Endodermal cell (in vitro differentiated cells): ENCODE data around the gene GPR4. TPM values are rescaled to one million over a fixed set of nuclear protein-coding genes. Genes with fewer than 3 reads are reported as not detected.

Source experiments
- DNase-seq: peaks from one replicate; pipeline ENCODE4 v3.0.0-alpha.2; 2017
- H3K27ac ChIP-seq: 2 replicates; pipeline ENCODE4 v1.5.1; 2013; ENCODE audit warnings: mild to moderate bottlenecking, low read depth, low read length, moderate library complexity
- H3K27me3 ChIP-seq: 2 replicates; pipeline ENCODE4 v1.6.1; 2013; ENCODE audit warnings: mild to moderate bottlenecking, low read length, moderate library complexity; ENCODE audit not compliant: insufficient read depth, control insufficient read depth, poor library complexity, severe bottlenecking
- H3K36me3 ChIP-seq: 2 replicates; pipeline ENCODE4 v1.7.0; 2013; ENCODE audit warnings: mild to moderate bottlenecking, low read length, moderate library complexity; ENCODE audit not compliant: control insufficient read depth, insufficient read depth
- H3K4me1 ChIP-seq: one replicate; pipeline ENCODE4 v1.7.0; 2013; ENCODE audit warnings: low read length; ENCODE audit not compliant: control insufficient read depth, insufficient read depth
- H3K4me3 ChIP-seq: 2 replicates; pipeline ENCODE4 v1.5.1; 2013; ENCODE audit warnings: mild to moderate bottlenecking, low read length, moderate library complexity
- H3K9ac ChIP-seq: 2 replicates; pipeline ENCODE4 v1.6.1; 2013; ENCODE audit warnings: mild to moderate bottlenecking, low read length, moderate library complexity; ENCODE audit not compliant: poor library complexity, severe bottlenecking; ENCODE audit errors: extremely low read depth
- H3K9me3 ChIP-seq: 2 replicates; pipeline ENCODE4 v1.6.1; 2013; ENCODE audit warnings: mild to moderate bottlenecking, low read length, moderate library complexity; ENCODE audit not compliant: control insufficient read depth
- H3K27ac Mint-ChIP-seq: 2 replicates; pipeline ENCODE4 v1.8.0; 2020; ENCODE audit warnings: mixed read lengths
- H3K27me3 Mint-ChIP-seq: 2 replicates; pipeline ENCODE4 v1.8.0; 2021; ENCODE audit warnings: mild to moderate bottlenecking, mixed read lengths; ENCODE audit not compliant: insufficient read depth
- H3K36me3 Mint-ChIP-seq: 2 replicates; pipeline ENCODE4 v1.8.0; 2020; ENCODE audit warnings: low read depth, mixed read lengths
- H3K4me1 Mint-ChIP-seq: 2 replicates; pipeline ENCODE4 v1.8.0; 2020; ENCODE audit warnings: mixed read lengths
- H3K4me3 Mint-ChIP-seq: 2 replicates; pipeline ENCODE4 v1.8.0; 2020; ENCODE audit warnings: mild to moderate bottlenecking, moderate library complexity, mixed read lengths
- H3K9me3 Mint-ChIP-seq: 2 replicates; pipeline ENCODE4 v1.8.0; 2020; ENCODE audit warnings: mild to moderate bottlenecking, mixed read lengths
- WGBS, 2 experiments: methylation state at CpG; one replicate each; pipeline versions ENCODE4 v1.1.5 to v1.1.7; 2013; ENCODE audit warnings: missing lambda C conversion rate in 2 of 2, mixed read lengths in 1 of 2; ENCODE audit not compliant: insufficient coverage in 1 of 2, insufficient read length in 1 of 2; 5-methylcytosine and 5-hydroxymethylcytosine counted together
- total RNA-seq, 2 donors: library from RNA; stranded (reverse); fragmentation: NEBNext Ultra II Directional in 1 of 2; extraction: Animal tissue kit (Norgen Biotek cat#: 25700) in 1 of 2; gene quantifications; 2 replicates in 1 of 2; 3 replicates in 1 of 2; pipeline ENCODE4 v1.2.1, GENCODE V29; 2021
- TF ChIP-seq, protein P1 (sequence below): fragments of 200-600 bp; sonication (generic); conservative IDR thresholded peaks from 2 replicates; pipeline ENCODE4 v1.5.0; 2021; ENCODE audit warnings: antibody characterized with exemption, mild to moderate bottlenecking

GPR4 gene
- total RNA-seq, 2 donors from 2014 or later = not detected

DNA sequence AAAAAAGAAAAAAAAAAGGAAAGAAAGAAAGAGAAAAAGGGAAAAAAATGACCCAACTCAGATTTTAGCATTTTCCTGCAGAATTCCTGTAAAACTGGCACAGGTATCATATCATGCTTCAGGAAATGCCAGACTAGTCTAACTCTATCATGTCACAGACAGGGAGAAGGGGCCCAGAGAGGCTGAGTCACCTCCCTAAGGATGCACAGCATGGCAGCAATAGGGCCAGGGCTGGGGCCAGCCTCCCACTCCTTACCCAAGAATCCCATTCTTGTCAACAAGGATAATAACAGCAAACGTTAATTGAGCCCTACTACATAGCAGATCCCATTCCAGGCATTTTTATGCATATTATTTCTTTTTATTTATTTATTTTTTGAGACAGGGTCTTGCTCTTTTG is 8.5 kb downstream of the GPR4 start:
- Histone ChIP-seq H3K9ac (no peak overlapping the region), H3K36me3 (no peaks in the 10 kb centered on the region), H3K9me3 (no peaks in the 10 kb centered on the region), H3K4me3 (no peak overlapping the region), H3K27ac (no peak overlapping the region), H3K4me1 (no peaks in the 10 kb centered on the region), H3K27me3 (peaks cover 30% of the 10 kb centered on the region)
- peaks cover 4% of the 10 kb centered on the region for H3K9me3 Mint-ChIP-seq
- no peak overlapping the region for H3K4me3 Mint-ChIP-seq
- H3K27ac Mint-ChIP-seq = no peak overlapping the region
- H3K27me3 Mint-ChIP-seq = peaks cover 74% of the 10 kb centered on the region
- H3K4me1 Mint-ChIP-seq = peaks cover 6% of the 10 kb centered on the region
- H3K36me3 Mint-ChIP-seq = no peaks in the 10 kb centered on the region
- TF ChIP-seq, protein P1, sequence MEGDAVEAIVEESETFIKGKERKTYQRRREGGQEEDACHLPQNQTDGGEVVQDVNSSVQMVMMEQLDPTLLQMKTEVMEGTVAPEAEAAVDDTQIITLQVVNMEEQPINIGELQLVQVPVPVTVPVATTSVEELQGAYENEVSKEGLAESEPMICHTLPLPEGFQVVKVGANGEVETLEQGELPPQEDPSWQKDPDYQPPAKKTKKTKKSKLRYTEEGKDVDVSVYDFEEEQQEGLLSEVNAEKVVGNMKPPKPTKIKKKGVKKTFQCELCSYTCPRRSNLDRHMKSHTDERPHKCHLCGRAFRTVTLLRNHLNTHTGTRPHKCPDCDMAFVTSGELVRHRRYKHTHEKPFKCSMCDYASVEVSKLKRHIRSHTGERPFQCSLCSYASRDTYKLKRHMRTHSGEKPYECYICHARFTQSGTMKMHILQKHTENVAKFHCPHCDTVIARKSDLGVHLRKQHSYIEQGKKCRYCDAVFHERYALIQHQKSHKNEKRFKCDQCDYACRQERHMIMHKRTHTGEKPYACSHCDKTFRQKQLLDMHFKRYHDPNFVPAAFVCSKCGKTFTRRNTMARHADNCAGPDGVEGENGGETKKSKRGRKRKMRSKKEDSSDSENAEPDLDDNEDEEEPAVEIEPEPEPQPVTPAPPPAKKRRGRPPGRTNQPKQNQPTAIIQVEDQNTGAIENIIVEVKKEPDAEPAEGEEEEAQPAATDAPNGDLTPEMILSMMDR = no peak
- DNase-seq = no peak
- WGBS, 2 experiments = 21% methylated on average over 1 of the region's 1 CpG; no CpG with 5 or more reads in 1 of the 2 experiments

DNA sequence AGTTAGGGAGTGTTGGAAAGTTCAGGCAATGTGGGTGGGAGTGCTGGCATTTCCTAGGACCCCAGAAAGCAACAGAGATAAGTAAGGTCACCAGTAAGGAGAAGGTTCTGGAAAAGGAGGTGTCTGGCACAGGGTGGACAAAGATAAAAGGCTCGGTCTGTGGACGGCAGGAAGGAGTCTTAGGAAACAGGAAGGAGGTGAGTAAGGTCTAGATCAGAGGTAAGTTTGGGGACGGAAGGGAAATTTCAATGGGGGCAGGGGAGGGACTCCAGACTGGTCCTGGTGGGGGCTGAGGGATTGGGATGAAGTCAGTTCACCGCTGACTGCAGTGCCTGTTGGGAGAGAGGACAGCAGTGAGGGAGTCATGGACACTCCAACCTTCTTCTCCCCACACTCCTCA is 9.6 kb downstream of the GPR4 start:
- H3K4me3 Mint-ChIP-seq = no peak overlapping the region
- peaks cover 64% of the 10 kb centered on the region for H3K27me3 Mint-ChIP-seq

DNA sequence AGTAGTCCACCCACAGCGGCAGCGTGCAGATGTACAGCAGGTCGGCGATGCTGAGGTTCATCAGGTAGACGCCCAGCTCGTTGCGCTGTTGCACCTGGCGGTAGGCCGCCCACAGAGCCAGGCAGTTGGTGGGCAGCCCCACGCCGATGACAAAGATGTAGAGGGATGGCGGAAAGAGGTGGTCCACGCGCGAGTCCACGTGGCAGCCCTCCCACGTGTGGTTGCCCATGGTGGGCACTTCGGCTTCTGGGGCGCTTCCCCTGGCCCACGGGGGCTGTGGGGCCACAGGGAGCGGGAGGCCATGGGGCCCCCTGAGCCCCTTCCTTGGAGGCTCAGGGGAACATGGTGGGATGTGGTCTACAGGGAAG is 10.4 kb downstream of the GPR4 start:
- Histone ChIP-seq H3K4me1 (no peaks in the 10 kb centered on the region), H3K4me3 (no peak overlapping the region), H3K36me3 (no peaks in the 10 kb centered on the region), H3K9ac (no peak overlapping the region), H3K27me3 (peaks cover 12% of the 10 kb centered on the region), H3K27ac (no peak overlapping the region), H3K9me3 (no peaks in the 10 kb centered on the region)
- 93 to 94% methylated on average over 12 to 21 of the region's 21 CpGs for WGBS, 2 experiments
- no peaks in the 10 kb centered on the region for H3K4me1 Mint-ChIP-seq
- H3K9me3 Mint-ChIP-seq = peaks cover 4% of the 10 kb centered on the region
- H3K27me3 Mint-ChIP-seq = peaks cover 57% of the 10 kb centered on the region
- TF ChIP-seq, protein P1 = no peak
- H3K27ac Mint-ChIP-seq = no peak overlapping the region
- DNase-seq = no peak
- no peaks in the 10 kb centered on the region for H3K36me3 Mint-ChIP-seq
- no peak overlapping the region for H3K4me3 Mint-ChIP-seq

More for the DNA sequence above, 9.6 kb downstream of the GPR4 start:
- Histone ChIP-seq H3K9me3 (no peaks in the 10 kb centered on the region), H3K36me3 (no peaks in the 10 kb centered on the region), H3K27ac (no peak overlapping the region), H3K9ac (no peak overlapping the region), H3K4me3 (no peak overlapping the region), H3K4me1 (no peaks in the 10 kb centered on the region), H3K27me3 (peaks cover 19% of the 10 kb centered on the region)
- Mint-ChIP-seq H3K9me3 (peaks cover 4% of the 10 kb centered on the region), H3K36me3 (no peaks in the 10 kb centered on the region), H3K4me1 (no peaks in the 10 kb centered on the region), H3K27ac (no peak overlapping the region)
- WGBS, 2 experiments = 74 to 83% methylated on average over 3 to 4 of the region's 4 CpGs
- no peak for DNase-seq
- TF ChIP-seq, protein P1 = no peak
